ENCODE data around the gene ABCA9.

Gene ABCA9, protein sequence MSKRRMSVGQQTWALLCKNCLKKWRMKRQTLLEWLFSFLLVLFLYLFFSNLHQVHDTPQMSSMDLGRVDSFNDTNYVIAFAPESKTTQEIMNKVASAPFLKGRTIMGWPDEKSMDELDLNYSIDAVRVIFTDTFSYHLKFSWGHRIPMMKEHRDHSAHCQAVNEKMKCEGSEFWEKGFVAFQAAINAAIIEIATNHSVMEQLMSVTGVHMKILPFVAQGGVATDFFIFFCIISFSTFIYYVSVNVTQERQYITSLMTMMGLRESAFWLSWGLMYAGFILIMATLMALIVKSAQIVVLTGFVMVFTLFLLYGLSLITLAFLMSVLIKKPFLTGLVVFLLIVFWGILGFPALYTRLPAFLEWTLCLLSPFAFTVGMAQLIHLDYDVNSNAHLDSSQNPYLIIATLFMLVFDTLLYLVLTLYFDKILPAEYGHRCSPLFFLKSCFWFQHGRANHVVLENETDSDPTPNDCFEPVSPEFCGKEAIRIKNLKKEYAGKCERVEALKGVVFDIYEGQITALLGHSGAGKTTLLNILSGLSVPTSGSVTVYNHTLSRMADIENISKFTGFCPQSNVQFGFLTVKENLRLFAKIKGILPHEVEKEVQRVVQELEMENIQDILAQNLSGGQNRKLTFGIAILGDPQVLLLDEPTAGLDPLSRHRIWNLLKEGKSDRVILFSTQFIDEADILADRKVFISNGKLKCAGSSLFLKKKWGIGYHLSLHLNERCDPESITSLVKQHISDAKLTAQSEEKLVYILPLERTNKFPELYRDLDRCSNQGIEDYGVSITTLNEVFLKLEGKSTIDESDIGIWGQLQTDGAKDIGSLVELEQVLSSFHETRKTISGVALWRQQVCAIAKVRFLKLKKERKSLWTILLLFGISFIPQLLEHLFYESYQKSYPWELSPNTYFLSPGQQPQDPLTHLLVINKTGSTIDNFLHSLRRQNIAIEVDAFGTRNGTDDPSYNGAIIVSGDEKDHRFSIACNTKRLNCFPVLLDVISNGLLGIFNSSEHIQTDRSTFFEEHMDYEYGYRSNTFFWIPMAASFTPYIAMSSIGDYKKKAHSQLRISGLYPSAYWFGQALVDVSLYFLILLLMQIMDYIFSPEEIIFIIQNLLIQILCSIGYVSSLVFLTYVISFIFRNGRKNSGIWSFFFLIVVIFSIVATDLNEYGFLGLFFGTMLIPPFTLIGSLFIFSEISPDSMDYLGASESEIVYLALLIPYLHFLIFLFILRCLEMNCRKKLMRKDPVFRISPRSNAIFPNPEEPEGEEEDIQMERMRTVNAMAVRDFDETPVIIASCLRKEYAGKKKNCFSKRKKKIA (N-terminal part only)

GRCh38 chr17:69060822-69061221 lies at the start of gene ABCA9:
Gene ABCA9, minus strand, starts transcription at chr17:69060927. Its CDS starts 9,801 bp downstream, at chr17:69051126.
- Histone ChIP-seq H3K9ac (ENCODE audit: low read length) (no peak within 1 kb of the TSS), H3K27ac (ENCODE audit: low read depth, low read length) (no peak within 1 kb of the TSS), H3K9me3 (ENCODE audit: low read length) (no peaks in the 10 kb centered on the region), H3K27me3 (ENCODE audit: control insufficient read depth in 1 of 2, insufficient read depth in 2 of 2, low read length in 2 of 2) (no peaks in the 10 kb centered on the region), H3K4me1 (ENCODE audit: insufficient read depth, low read length) (no peaks in the 10 kb centered on the region), H3K4me3 (ENCODE audit: low read depth in 1 of 2, low read length in 2 of 2) (no peak within 1 kb of the TSS), H3K36me3 (ENCODE audit: insufficient read depth, low read length) (no peaks in the 10 kb centered on the region)

- H3K27ac ChIP-seq (ENCODE audit: low read depth, low read length) = no peak overlapping the region
- H3K4me1 ChIP-seq (ENCODE audit: insufficient read depth, low read length) = no peaks in the 10 kb centered on the region
- H3K9me3 ChIP-seq (ENCODE audit: low read length) = no peaks in the 10 kb centered on the region
- no peak overlapping the region for H3K4me3 ChIP-seq (ENCODE audit: low read depth in 1 of 2, low read length in 2 of 2)
- no peak overlapping the region for H3K9ac ChIP-seq (ENCODE audit: low read length)
- no peaks in the 10 kb centered on the region for H3K36me3 ChIP-seq (ENCODE audit: insufficient read depth, low read length)
- H3K27me3 ChIP-seq (ENCODE audit: control insufficient read depth in 1 of 2, insufficient read depth in 2 of 2, low read length in 2 of 2) = no peaks in the 10 kb centered on the region
Observed at GRCh38 chr17:69105907-69106730, 45.4 kb upstream of the ABCA9 start.

DNA sequence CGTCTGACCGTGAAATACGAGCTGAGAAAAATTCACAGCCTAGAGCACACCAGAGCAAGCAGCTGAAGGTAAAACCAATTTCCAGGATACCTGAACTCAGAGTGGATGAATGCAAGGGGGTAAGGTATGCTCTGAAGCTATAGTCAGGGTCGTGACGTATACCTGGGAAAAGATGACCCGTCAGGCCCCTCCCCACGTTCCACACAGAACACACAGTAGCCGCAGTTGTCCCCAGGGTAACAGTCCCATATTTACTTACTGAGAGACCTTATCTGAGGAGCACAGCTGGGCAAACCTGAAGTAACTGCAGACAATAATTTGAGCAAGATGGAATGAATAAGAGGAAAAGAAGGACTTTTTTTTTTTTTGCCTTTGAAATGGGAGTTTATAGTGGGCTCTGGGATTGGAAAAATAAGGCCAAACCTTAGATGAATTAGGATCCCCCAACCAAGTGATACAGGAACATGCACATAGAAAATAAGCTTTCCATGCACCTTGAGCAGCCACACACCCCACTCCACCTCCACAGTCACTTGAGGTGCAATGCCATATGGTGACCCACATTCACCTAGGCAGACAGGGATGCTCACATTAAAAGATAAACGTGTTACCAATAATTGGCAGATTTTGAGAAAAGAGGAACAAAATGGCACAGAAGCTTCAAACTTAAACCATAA lies 43.0 kb upstream of the ABCA9 start:
- no peaks in the 10 kb centered on the region for H3K9me3 ChIP-seq (ENCODE audit: low read length)
- no peaks in the 10 kb centered on the region for H3K4me1 ChIP-seq (ENCODE audit: insufficient read depth, low read length)
- H3K9ac ChIP-seq (ENCODE audit: low read length) = no peak overlapping the region
- no peaks in the 10 kb centered on the region for H3K36me3 ChIP-seq (ENCODE audit: insufficient read depth, low read length)
- no peaks in the 10 kb centered on the region for H3K27me3 ChIP-seq (ENCODE audit: control insufficient read depth in 1 of 2, insufficient read depth in 2 of 2, low read length in 2 of 2)
- H3K27ac ChIP-seq (ENCODE audit: low read depth, low read length) = no peak overlapping the region
- H3K4me3 ChIP-seq (ENCODE audit: low read depth in 1 of 2, low read length in 2 of 2) = no peak overlapping the region

- no peak overlapping the region for H3K27ac ChIP-seq (ENCODE audit: low read depth, low read length)
- H3K27me3 ChIP-seq (ENCODE audit: control insufficient read depth in 1 of 2, insufficient read depth in 2 of 2, low read length in 2 of 2) = no peaks in the 10 kb centered on the region
- no peak overlapping the region for H3K9ac ChIP-seq (ENCODE audit: low read length)
- H3K9me3 ChIP-seq (ENCODE audit: low read length) = no peaks in the 10 kb centered on the region
- no peaks in the 10 kb centered on the region for H3K36me3 ChIP-seq (ENCODE audit: insufficient read depth, low read length)
- H3K4me1 ChIP-seq (ENCODE audit: insufficient read depth, low read length) = no peaks in the 10 kb centered on the region
- no peak overlapping the region for H3K4me3 ChIP-seq (ENCODE audit: low read depth in 1 of 2, low read length in 2 of 2)
Observed at GRCh38 chr17:69098625-69099024, 37.9 kb upstream of the ABCA9 start.

DNA sequence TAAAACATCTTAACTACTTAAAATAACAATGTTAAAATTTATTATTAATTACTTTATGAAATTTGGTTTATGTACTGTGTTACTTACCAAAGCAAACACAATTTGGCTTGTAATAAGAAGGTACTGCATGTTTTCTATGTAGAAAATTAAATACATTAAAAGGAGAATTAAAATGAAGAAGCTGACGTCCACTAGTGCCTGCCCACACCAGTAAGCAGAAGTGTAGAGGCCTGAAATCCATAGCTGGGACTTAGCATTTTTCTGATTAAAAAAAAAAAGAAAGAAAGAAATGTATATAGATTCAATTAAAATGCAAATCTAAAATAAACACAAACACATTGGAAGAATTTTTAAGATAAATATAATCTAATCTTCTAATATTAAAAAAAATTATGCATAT lies 35.8 kb upstream of the ABCA9 start:
- Histone ChIP-seq H3K27me3 (ENCODE audit: control insufficient read depth in 1 of 2, insufficient read depth in 2 of 2, low read length in 2 of 2) (no peaks in the 10 kb centered on the region), H3K9me3 (ENCODE audit: low read length) (no peaks in the 10 kb centered on the region), H3K36me3 (ENCODE audit: insufficient read depth, low read length) (no peaks in the 10 kb centered on the region), H3K4me3 (ENCODE audit: low read depth in 1 of 2, low read length in 2 of 2) (no peak overlapping the region), H3K9ac (ENCODE audit: low read length) (no peak overlapping the region), H3K27ac (ENCODE audit: low read depth, low read length) (no peak overlapping the region), H3K4me1 (ENCODE audit: insufficient read depth, low read length) (no peaks in the 10 kb centered on the region)

GRCh38 chr17:69093995-69094394 lies 33.3 kb upstream of the ABCA9 start:
- Histone ChIP-seq H3K4me1 (ENCODE audit: insufficient read depth, low read length) (no peaks in the 10 kb centered on the region), H3K27ac (ENCODE audit: low read depth, low read length) (no peak overlapping the region), H3K4me3 (ENCODE audit: low read depth in 1 of 2, low read length in 2 of 2) (no peak overlapping the region), H3K9ac (ENCODE audit: low read length) (no peak overlapping the region), H3K36me3 (ENCODE audit: insufficient read depth, low read length) (no peaks in the 10 kb centered on the region), H3K27me3 (ENCODE audit: control insufficient read depth in 1 of 2, insufficient read depth in 2 of 2, low read length in 2 of 2) (no peaks in the 10 kb centered on the region), H3K9me3 (ENCODE audit: low read length) (no peaks in the 10 kb centered on the region)

DNA sequence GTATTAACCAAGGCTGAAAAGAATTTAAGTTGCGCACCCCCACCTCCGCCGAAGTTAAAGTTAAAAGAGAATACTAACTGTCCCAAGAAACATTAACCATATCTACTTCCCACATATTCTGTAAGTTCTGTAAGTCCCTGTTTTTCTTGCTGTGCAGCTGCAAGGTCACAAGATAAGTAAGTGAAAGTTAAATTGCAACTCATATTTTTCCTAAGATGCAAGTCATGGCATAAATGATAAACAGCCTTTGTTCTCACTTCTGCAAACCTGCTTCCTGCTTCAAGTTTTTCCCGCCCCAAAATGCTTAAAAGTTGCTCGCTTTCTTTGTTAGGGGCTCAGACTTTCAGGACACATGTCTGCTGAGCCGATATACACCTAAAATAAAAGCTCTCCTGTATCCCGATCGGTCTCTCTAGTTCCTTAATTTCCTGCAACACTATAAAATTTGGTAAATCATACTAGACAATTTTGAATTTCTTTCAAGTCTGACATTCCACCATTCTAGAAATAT lies 32.6 kb upstream of the ABCA9 start:
- Histone ChIP-seq H3K27ac (ENCODE audit: low read depth, low read length) (no peak overlapping the region), H3K9ac (ENCODE audit: low read length) (no peak overlapping the region), H3K27me3 (ENCODE audit: control insufficient read depth in 1 of 2, insufficient read depth in 2 of 2, low read length in 2 of 2) (no peaks in the 10 kb centered on the region), H3K9me3 (ENCODE audit: low read length) (no peaks in the 10 kb centered on the region), H3K4me1 (ENCODE audit: insufficient read depth, low read length) (no peaks in the 10 kb centered on the region), H3K36me3 (ENCODE audit: insufficient read depth, low read length) (no peaks in the 10 kb centered on the region), H3K4me3 (ENCODE audit: low read depth in 1 of 2, low read length in 2 of 2) (no peak overlapping the region)

- H3K27ac ChIP-seq (ENCODE audit: low read depth, low read length) = no peak overlapping the region
- H3K9me3 ChIP-seq (ENCODE audit: low read length) = no peaks in the 10 kb centered on the region
- H3K36me3 ChIP-seq (ENCODE audit: insufficient read depth, low read length) = no peaks in the 10 kb centered on the region
- no peak overlapping the region for H3K9ac ChIP-seq (ENCODE audit: low read length)
- H3K4me3 ChIP-seq (ENCODE audit: low read depth in 1 of 2, low read length in 2 of 2) = no peak overlapping the region
- no peaks in the 10 kb centered on the region for H3K4me1 ChIP-seq (ENCODE audit: insufficient read depth, low read length)
- no peaks in the 10 kb centered on the region for H3K27me3 ChIP-seq (ENCODE audit: control insufficient read depth in 1 of 2, insufficient read depth in 2 of 2, low read length in 2 of 2)
Observed at GRCh38 chr17:69090365-69090764, 29.6 kb upstream of the ABCA9 start.

- Histone ChIP-seq H3K36me3 (ENCODE audit: insufficient read depth, low read length) (peaks cover 7% of the 10 kb centered on the region), H3K4me1 (ENCODE audit: insufficient read depth, low read length) (no peaks in the 10 kb centered on the region), H3K27me3 (ENCODE audit: control insufficient read depth in 1 of 2, insufficient read depth in 2 of 2, low read length in 2 of 2) (no peaks in the 10 kb centered on the region), H3K4me3 (ENCODE audit: low read depth in 1 of 2, low read length in 2 of 2) (no peak overlapping the region), H3K9me3 (ENCODE audit: low read length) (no peaks in the 10 kb centered on the region), H3K9ac (ENCODE audit: low read length) (no peak overlapping the region), H3K27ac (ENCODE audit: low read depth, low read length) (no peak overlapping the region)
Observed at GRCh38 chr17:69088643-69089200, 28.0 kb upstream of the ABCA9 start.

DNA sequence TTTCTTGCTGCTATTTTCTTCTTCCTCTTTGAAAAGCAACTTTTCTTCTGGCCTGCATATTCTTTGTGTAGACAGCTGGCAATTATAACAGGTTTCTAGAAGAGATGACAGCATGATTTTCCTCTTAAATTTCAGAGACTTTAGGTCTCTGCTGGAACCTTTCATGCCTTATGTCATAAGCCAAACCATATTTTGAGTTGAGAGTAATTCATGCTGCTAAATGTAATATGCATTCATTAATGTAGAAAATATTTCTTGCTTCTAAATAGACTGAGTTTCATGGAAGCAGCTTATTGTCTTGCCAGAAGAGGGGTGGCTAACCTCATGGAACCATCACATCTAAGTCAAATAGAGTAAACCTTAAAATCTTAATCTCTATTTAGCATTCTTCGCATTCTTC lies 25.9 kb upstream of the ABCA9 start:
- Histone ChIP-seq H3K9ac (ENCODE audit: low read length) (no peak overlapping the region), H3K27ac (ENCODE audit: low read depth, low read length) (no peak overlapping the region), H3K4me1 (ENCODE audit: insufficient read depth, low read length) (no peaks in the 10 kb centered on the region), H3K4me3 (ENCODE audit: low read depth in 1 of 2, low read length in 2 of 2) (no peak overlapping the region), H3K27me3 (ENCODE audit: control insufficient read depth in 1 of 2, insufficient read depth in 2 of 2, low read length in 2 of 2) (no peaks in the 10 kb centered on the region), H3K36me3 (ENCODE audit: insufficient read depth, low read length) (peaks cover 18% of the 10 kb centered on the region), H3K9me3 (ENCODE audit: low read length) (no peaks in the 10 kb centered on the region)
